Mesendoderm (in vitro differentiated cells): Measurements from ENCODE around the gene PTGDS.

Source experiments
- DNase-seq: peaks from one replicate; pipeline ENCODE4 v3.0.0; 2013
- H2AK5ac ChIP-seq: 2 replicates; pipeline ENCODE4 v1.6.1; 2013; ENCODE audit warnings: low read length, inconsistent platforms
- H2BK120ac ChIP-seq: 2 replicates; pipeline ENCODE4 v1.6.1; 2013; ENCODE audit warnings: low read depth, mild to moderate bottlenecking, low read length, moderate library complexity, mixed read lengths
- H2BK15ac ChIP-seq: replicated peaks from 2 replicates; pipeline ENCODE4 v1.6.1; 2013; ENCODE audit warnings: low read depth, mild to moderate bottlenecking, moderate library complexity
- H2BK5ac ChIP-seq: 2 replicates; pipeline ENCODE4 v1.6.1; 2013; ENCODE audit warnings: low read length, inconsistent platforms
- H3K18ac ChIP-seq: 2 replicates; pipeline ENCODE4 v1.6.1; 2013; ENCODE audit warnings: mild to moderate bottlenecking, low read length, mixed read lengths
- H3K23ac ChIP-seq: one replicate; pipeline ENCODE4 v1.6.1; 2013; ENCODE audit warnings: low read length
- H3K27ac ChIP-seq: 2 replicates; pipeline ENCODE4 v1.5.1; 2013; ENCODE audit warnings: low read depth, mild to moderate bottlenecking, inconsistent platforms, low read length, moderate library complexity
- H3K27me3 ChIP-seq: 2 replicates; pipeline ENCODE4 v1.6.1; 2013; ENCODE audit warnings: low read length, control low read depth, mild to moderate bottlenecking, inconsistent platforms; ENCODE audit not compliant: insufficient read depth, poor library complexity
- H3K36me3 ChIP-seq: 2 replicates; pipeline ENCODE4 v1.6.1; 2013; ENCODE audit warnings: low read length, inconsistent platforms; ENCODE audit not compliant: control insufficient read depth, insufficient read depth
- H3K4ac ChIP-seq: one replicate; pipeline ENCODE4 v1.6.1; 2013; ENCODE audit warnings: low read depth, mild to moderate bottlenecking, low read length, moderate library complexity
- H3K4me1 ChIP-seq: 2 replicates; pipeline ENCODE4 v1.6.1; 2013; ENCODE audit warnings: low read depth, low read length, inconsistent platforms; ENCODE audit not compliant: control insufficient read depth
- H3K4me2 ChIP-seq: 2 replicates; pipeline ENCODE4 v1.6.1; 2013; ENCODE audit warnings: low read length
- H3K4me3 ChIP-seq: 2 replicates; pipeline ENCODE4 v1.5.1; 2013; ENCODE audit warnings: mild to moderate bottlenecking, low read length
- H3K56ac ChIP-seq: one replicate; pipeline ENCODE4 v1.6.1; 2013; ENCODE audit warnings: low read length
- H3K79me1 ChIP-seq: 2 replicates; pipeline ENCODE4 v1.6.1; 2013; ENCODE audit warnings: low read length, inconsistent platforms
- H3K79me2 ChIP-seq: 2 replicates; pipeline ENCODE4 v1.6.1; 2013; ENCODE audit warnings: mild to moderate bottlenecking, low read length; ENCODE audit not compliant: control insufficient read depth, insufficient read depth
- H3K9ac ChIP-seq: 2 replicates; pipeline ENCODE4 v1.6.1; 2013; ENCODE audit warnings: low read length, inconsistent platforms
- H4K5ac ChIP-seq: one replicate; pipeline ENCODE4 v1.6.1; 2013; ENCODE audit warnings: low read length
- H4K8ac ChIP-seq: one replicate; pipeline ENCODE4 v1.6.1; 2013; ENCODE audit warnings: low read depth, mild to moderate bottlenecking, control low read depth, low read length, moderate library complexity
- WGBS: extraction: QIAGEN DNeasy Blood & Tissue Kit; methylation state at CpG from one replicate; pipeline ENCODE4 v1.1.7; 2013; ENCODE audit warnings: low lambda C conversion rate, missing lambda C conversion rate; ENCODE audit not compliant: insufficient coverage; ENCODE audit errors: extremely low coverage; 5-methylcytosine and 5-hydroxymethylcytosine counted together

The PTGDS gene

DNA sequence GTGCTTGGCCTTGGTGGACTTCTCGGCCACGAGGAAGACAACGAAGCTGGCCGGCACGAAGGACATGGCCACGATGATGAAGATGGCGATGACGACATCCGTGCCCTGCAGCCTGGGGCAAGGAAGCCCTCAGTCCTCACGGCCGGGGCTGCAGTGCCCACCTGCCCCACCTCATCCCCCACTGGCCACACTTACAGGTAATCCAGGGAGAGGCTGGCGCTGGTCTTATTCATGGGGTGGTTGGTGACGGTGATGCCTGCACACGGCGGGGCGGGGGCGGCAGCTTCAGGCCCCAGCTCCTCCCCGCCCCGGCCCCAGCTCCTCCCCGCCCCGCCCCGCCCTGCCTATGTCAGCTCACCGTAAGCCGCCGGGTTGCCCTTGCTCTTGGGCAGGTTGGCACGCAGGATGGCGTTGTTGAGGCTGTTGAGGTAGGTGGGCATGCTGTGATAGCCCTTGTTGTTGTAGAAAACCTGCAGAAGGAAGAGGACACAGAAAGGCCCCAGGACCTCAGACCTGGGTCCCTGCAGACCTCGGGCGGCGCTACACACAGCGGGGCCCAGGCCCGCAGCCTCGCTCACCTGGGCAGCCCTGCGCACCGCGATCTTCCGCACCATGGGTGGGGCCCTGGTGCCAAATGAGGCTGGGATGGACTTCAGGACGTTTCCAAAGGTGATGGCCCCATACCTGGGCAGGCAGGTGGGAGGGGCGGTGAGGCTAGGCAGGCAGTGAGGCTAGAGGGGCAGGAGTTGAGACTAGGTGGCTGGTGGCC is 34.8 kb downstream of the PTGDS start:
- no peak overlapping the region for H3K23ac ChIP-seq
- no peak for DNase-seq
- WGBS: no CpG with 5 or more reads among the region's 39 CpGs
- no peak overlapping the region for H3K56ac ChIP-seq
- H3K4me3 ChIP-seq: no peak overlapping the region
- no peak overlapping the region for H2AK5ac ChIP-seq
- H3K4ac ChIP-seq: no peak overlapping the region
- no peak overlapping the region for H2BK120ac ChIP-seq
- no peak overlapping the region for H3K9ac ChIP-seq
- H3K79me2 ChIP-seq: no peaks in the 10 kb centered on the region
- H3K36me3 ChIP-seq: no peaks in the 10 kb centered on the region
- no peaks in the 10 kb centered on the region for H3K79me1 ChIP-seq
- H3K4me1 ChIP-seq: no peaks in the 10 kb centered on the region
- H4K5ac ChIP-seq: no peak overlapping the region
- H2BK15ac ChIP-seq: no peak overlapping the region
- no peak overlapping the region for H4K8ac ChIP-seq
- H3K18ac ChIP-seq: no peak overlapping the region
- no peak overlapping the region for H3K4me2 ChIP-seq
- H2BK5ac ChIP-seq: no peak overlapping the region
- H3K27ac ChIP-seq: no peak overlapping the region
- H3K27me3 ChIP-seq: no peaks in the 10 kb centered on the region

DNA sequence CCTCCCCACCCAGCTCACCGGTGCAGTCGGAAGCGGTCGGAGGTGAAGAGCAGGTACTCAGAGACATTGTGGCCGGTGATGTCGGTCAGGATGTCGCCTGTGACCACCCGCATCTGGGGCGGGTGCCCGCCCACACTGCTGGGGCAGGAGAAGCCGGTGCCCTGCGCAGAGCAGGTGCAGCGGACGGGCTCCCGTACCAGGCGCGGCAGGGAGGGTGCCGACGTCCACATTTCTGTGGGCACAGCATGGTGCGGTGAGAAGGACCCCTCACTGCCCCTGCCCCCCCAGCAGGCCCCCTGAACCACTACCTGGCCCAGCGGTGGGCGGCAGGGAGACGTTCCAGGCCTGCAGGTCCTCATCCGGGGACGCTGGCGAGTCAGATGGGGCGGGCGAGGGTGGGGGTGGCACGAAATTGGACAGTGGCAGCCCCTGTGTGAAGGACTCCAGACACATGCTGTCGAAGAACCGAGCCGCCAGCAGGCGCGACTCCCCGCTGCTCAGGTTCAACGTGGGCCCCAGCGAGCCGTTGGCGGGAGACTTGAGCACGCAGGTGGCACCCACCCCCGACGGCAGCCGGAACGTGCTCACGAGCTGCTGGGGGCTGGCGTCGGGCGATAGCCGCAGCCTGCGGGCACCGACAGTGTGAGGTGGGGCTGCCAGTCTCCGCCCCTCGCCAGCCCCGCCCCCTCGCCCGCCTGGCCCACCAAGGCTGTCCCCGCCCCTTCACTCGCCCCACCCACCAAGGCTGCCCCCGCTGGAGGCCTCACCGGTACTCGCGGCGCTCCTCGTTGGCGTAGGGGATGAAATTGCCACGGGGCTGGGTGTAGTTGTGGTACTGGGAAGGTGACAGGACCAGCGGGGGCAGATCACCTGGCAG is 35.6 kb downstream of the PTGDS start:
- Histone ChIP-seq H3K9ac (no peak overlapping the region), H3K27me3 (no peaks in the 10 kb centered on the region), H2AK5ac (no peak overlapping the region), H3K4me1 (no peaks in the 10 kb centered on the region), H3K36me3 (no peaks in the 10 kb centered on the region), H3K79me2 (no peaks in the 10 kb centered on the region), H3K4me3 (no peak overlapping the region), H4K5ac (no peak overlapping the region), H3K23ac (no peak overlapping the region), H3K56ac (no peak overlapping the region), H2BK15ac (no peak overlapping the region), H3K4me2 (no peak overlapping the region), H3K4ac (no peak overlapping the region), H2BK5ac (no peak overlapping the region), H3K79me1 (no peaks in the 10 kb centered on the region), H4K8ac (no peak overlapping the region), H2BK120ac (no peak overlapping the region), H3K27ac (no peak overlapping the region), H3K18ac (no peak overlapping the region)
- DNase-seq: no peak
- WGBS: no CpG with 5 or more reads among the region's 67 CpGs

DNA sequence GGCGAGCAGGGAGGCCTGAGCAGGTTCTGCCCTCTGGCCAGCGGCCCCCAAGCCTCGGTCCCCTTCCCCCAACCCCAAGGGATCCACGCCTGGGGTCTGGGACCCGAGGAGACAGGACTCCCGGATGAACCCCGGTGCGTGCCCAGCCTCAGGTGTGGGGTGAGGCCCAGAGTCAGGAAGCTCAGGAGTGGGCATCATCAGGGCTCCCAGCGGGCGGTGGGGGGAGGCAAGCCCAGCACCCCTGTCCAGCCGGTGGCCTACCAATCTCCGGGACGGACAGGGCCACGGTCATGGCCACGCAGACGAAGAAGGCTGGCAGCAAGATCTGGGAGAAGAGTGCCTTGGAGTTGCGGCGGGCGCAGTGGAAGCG is 36.3 kb downstream of the PTGDS start:
- no peak overlapping the region for H3K56ac ChIP-seq
- H3K79me2 ChIP-seq: no peaks in the 10 kb centered on the region
- H3K4me1 ChIP-seq: no peaks in the 10 kb centered on the region
- H3K27ac ChIP-seq: no peak overlapping the region
- DNase-seq: no peak
- no peak overlapping the region for H4K5ac ChIP-seq
- H3K4me3 ChIP-seq: no peak overlapping the region
- H3K18ac ChIP-seq: no peak overlapping the region
- no peak overlapping the region for H3K23ac ChIP-seq
- no peaks in the 10 kb centered on the region for H3K36me3 ChIP-seq
- H2BK15ac ChIP-seq: no peak overlapping the region
- H3K4ac ChIP-seq: no peak overlapping the region
- WGBS: no CpG with 5 or more reads among the region's 20 CpGs
- H2BK120ac ChIP-seq: no peak overlapping the region
- no peaks in the 10 kb centered on the region for H3K79me1 ChIP-seq
- no peak overlapping the region for H2BK5ac ChIP-seq
- no peak overlapping the region for H4K8ac ChIP-seq
- no peak overlapping the region for H3K4me2 ChIP-seq
- no peaks in the 10 kb centered on the region for H3K27me3 ChIP-seq
- H2AK5ac ChIP-seq: no peak overlapping the region
- H3K9ac ChIP-seq: no peak overlapping the region

GRCh38 chr9:137014166-137014565 is 36.9 kb downstream of the PTGDS start:
- no peaks in the 10 kb centered on the region for H3K36me3 ChIP-seq
- H3K79me1 ChIP-seq: no peaks in the 10 kb centered on the region
- no peak overlapping the region for H2AK5ac ChIP-seq
- H3K23ac ChIP-seq: no peak overlapping the region
- H2BK15ac ChIP-seq: no peak overlapping the region
- no peak overlapping the region for H3K4ac ChIP-seq
- H3K4me3 ChIP-seq: no peak overlapping the region
- H3K9ac ChIP-seq: no peak overlapping the region
- DNase-seq: no peak
- H3K18ac ChIP-seq: no peak overlapping the region
- no peak overlapping the region for H4K8ac ChIP-seq
- H3K4me2 ChIP-seq: no peak overlapping the region
- H3K27me3 ChIP-seq: no peaks in the 10 kb centered on the region
- H3K4me1 ChIP-seq: no peaks in the 10 kb centered on the region
- H2BK120ac ChIP-seq: no peak overlapping the region
- no peak overlapping the region for H3K56ac ChIP-seq
- no peaks in the 10 kb centered on the region for H3K79me2 ChIP-seq
- no peak overlapping the region for H4K5ac ChIP-seq
- H3K27ac ChIP-seq: no peak overlapping the region
- WGBS: no CpG with 5 or more reads among the region's 23 CpGs
- no peak overlapping the region for H2BK5ac ChIP-seq

- no peaks in the 10 kb centered on the region for H3K36me3 ChIP-seq
- H3K23ac ChIP-seq: no peak overlapping the region
- H3K79me1 ChIP-seq: no peaks in the 10 kb centered on the region
- H3K9ac ChIP-seq: no peak overlapping the region
- no peak overlapping the region for H3K27ac ChIP-seq
- no peak overlapping the region for H3K4me2 ChIP-seq
- no peak overlapping the region for H3K4me3 ChIP-seq
- no peaks in the 10 kb centered on the region for H3K79me2 ChIP-seq
- H3K4me1 ChIP-seq: no peaks in the 10 kb centered on the region
- H3K4ac ChIP-seq: no peak overlapping the region
- H3K56ac ChIP-seq: no peak overlapping the region
- no peak overlapping the region for H2AK5ac ChIP-seq
- no peak overlapping the region for H3K18ac ChIP-seq
- no peak overlapping the region for H4K8ac ChIP-seq
- no peaks in the 10 kb centered on the region for H3K27me3 ChIP-seq
- H2BK15ac ChIP-seq: no peak overlapping the region
- no peak overlapping the region for H2BK5ac ChIP-seq
- DNase-seq: no peak
- no peak overlapping the region for H4K5ac ChIP-seq
- no peak overlapping the region for H2BK120ac ChIP-seq
- WGBS: no CpG with 5 or more reads among the region's 36 CpGs
Observed at GRCh38 chr9:137014776-137015539, 37.7 kb downstream of the PTGDS start.
